GM12878 (cell line): ENCODE measurements around the gene LMAN1L. TPM values are rescaled to one million over a fixed set of nuclear protein-coding genes. Genes with fewer than 3 reads are reported as not detected.

Experiments used
- ATAC-seq: fragments of 200-7000 bp; cut with Tn5 transposase; 3 replicates; pipeline ENCODE4 v1.9.1; 2020; ENCODE audit warnings: mild to moderate bottlenecking, moderate library complexity
- BruUV-seq: library from RNA; stranded (reverse); fragments of 400-500 nt; replicated peaks from 2 replicates; lab custom pipeline; 2021; lab: Mats Ljungman, UMichigan
- CTCF ChIA-PET: fragments of 300-600 bp; sonication (Branson Sonifier 250); formaldehyde crosslinking; extraction: SDS; loops from one replicate; lab custom pipeline; 2021; ENCODE audit warnings: inconsistent platforms; lab: Yijun Ruan, JAX
- POLR2A ChIA-PET: fragments of 350-600 bp; formaldehyde crosslinking; extraction: SDS; loops from one replicate; lab custom pipeline; 2021; ENCODE audit warnings: inconsistent platforms; lab: Charles Lee
- RAD21 ChIA-PET: fragments of 300-600 bp; sonication (Branson Sonifier 250); formaldehyde crosslinking; loops from one replicate; lab custom pipeline; 2023; ENCODE audit warnings: antibody characterized with exemption; ENCODE audit not compliant: unreplicated experiment; lab: Charles Lee
- SMC1A ChIA-PET: fragments of 300-600 bp; sonication (Branson Sonifier 250); formaldehyde crosslinking; loops from one replicate; lab custom pipeline; 2023; ENCODE audit not compliant: unreplicated experiment, uncharacterized antibody; lab: Charles Lee
- DNase-seq: peaks from one replicate; pipeline ENCODE4 v3.0.0-alpha.2; 2011; ENCODE audit warnings: low read depth, low spot score
- FAIRE-seq: peaks from 3 replicates; lab custom pipeline; 2011; peaks lifted over from hg19 to GRCh38; lab: Jason Lieb, UNC
- H2AFZ ChIP-seq: 2 replicates; pipeline ENCODE4 v1.6.0; 2011; ENCODE audit warnings: low read depth, low read length, control low read depth; ENCODE audit not compliant: control insufficient read depth
- H3K27ac ChIP-seq: 2 replicates; pipeline ENCODE4 v1.5.1; 2011; ENCODE audit warnings: control low read depth; ENCODE audit not compliant: control insufficient read depth, insufficient read depth
- H3K27me3 ChIP-seq, 2 experiments: replicated peaks in 1 of 2; 2 replicates each; pipeline versions ENCODE4 v1.6.0 to v1.6.1; 2011; ENCODE audit warnings: low read length in 1 of 2; ENCODE audit not compliant: control insufficient read depth in 2 of 2, insufficient read depth in 2 of 2
- H3K36me3 ChIP-seq, 2 experiments: 2 replicates each; pipeline ENCODE4 v1.5.1; 2011; ENCODE audit warnings: low read length in 1 of 2; ENCODE audit not compliant: control insufficient read depth in 2 of 2, insufficient read depth in 2 of 2
- H3K4me1 ChIP-seq: 2 replicates; pipeline ENCODE4 v1.6.1; 2011; ENCODE audit warnings: mild to moderate bottlenecking, low read length, moderate library complexity, mixed read lengths; ENCODE audit not compliant: control insufficient read depth, insufficient read depth
- H3K4me2 ChIP-seq: 2 replicates; pipeline ENCODE4 v1.6.0; 2011; ENCODE audit warnings: control low read depth; ENCODE audit not compliant: control insufficient read depth, insufficient read depth
- H3K4me3 ChIP-seq: fragments of 200-600 bp; sonication (generic); 2 replicates; pipeline ENCODE4 v1.5.1; 2016
- H3K79me2 ChIP-seq: 2 replicates; pipeline ENCODE4 v1.6.0; 2011; ENCODE audit warnings: low read length; ENCODE audit not compliant: control insufficient read depth, insufficient read depth
- H3K9ac ChIP-seq: 2 replicates; pipeline ENCODE4 v1.8.0; 2011; ENCODE audit warnings: low read length, control low read depth, mixed read lengths; ENCODE audit not compliant: control insufficient read depth, insufficient read depth
- H3K9me3 ChIP-seq: replicated peaks from 3 replicates; pipeline ENCODE4 v1.5.1; 2011; ENCODE audit warnings: mild to moderate bottlenecking, low read length; ENCODE audit not compliant: control insufficient read depth, insufficient read depth
- H4K20me1 ChIP-seq: 2 replicates; pipeline ENCODE4 v1.6.0; 2011; ENCODE audit not compliant: control insufficient read depth, insufficient read depth
- ASH2L ChIP-seq: fragments of 300-600, 200-600 bp; sonication (generic); IDR thresholded peaks from 2 replicates; pipeline ENCODE4 v1.6.1; 2017; ENCODE audit warnings: low read depth, mild to moderate bottlenecking, borderline replicate concordance
- BMI1 ChIP-seq: fragments of 450-650 bp; IDR thresholded peaks from 2 replicates; pipeline ENCODE4 v1.6.1; 2016; ENCODE audit warnings: mild to moderate bottlenecking, moderate library complexity, borderline replicate concordance
- CBFB ChIP-seq: IDR thresholded peaks from 2 replicates; pipeline ENCODE4 v1.6.1; 2016; ENCODE audit warnings: antibody characterized with exemption, low read depth
- EZH2 ChIP-seq: IDR thresholded peaks from 2 replicates; pipeline ENCODE4 v1.6.1; 2012; ENCODE audit warnings: low read depth, mild to moderate bottlenecking, control low read depth, inconsistent platforms, low read length, borderline replicate concordance; ENCODE audit not compliant: control insufficient read depth
- FOXK2 ChIP-seq: fragments of 450-650 bp; IDR thresholded peaks from 2 replicates; pipeline ENCODE4 v1.6.1; 2017; ENCODE audit warnings: mild to moderate bottlenecking, moderate library complexity
- MAX ChIP-seq: IDR thresholded peaks from 2 replicates; pipeline ENCODE4 v1.6.1; 2012; ENCODE audit warnings: low read depth, low read length, improper control_type of control experiment
- RAD51 ChIP-seq: fragments of 450-650 bp; IDR thresholded peaks from 2 replicates; pipeline ENCODE4 v1.6.1; 2016; ENCODE audit warnings: moderate library complexity, mild to moderate bottlenecking, inconsistent platforms
- RELB ChIP-seq: fragments of 450-650 bp; IDR thresholded peaks from 2 replicates; pipeline ENCODE4 v1.6.1; 2017; ENCODE audit warnings: low read depth, mild to moderate bottlenecking, moderate library complexity
- ZBTB33 ChIP-seq: fragments of 450-650 bp; IDR thresholded peaks from 2 replicates; pipeline ENCODE4 v1.6.1; 2017; ENCODE audit warnings: mild to moderate bottlenecking
- WGBS: methylation state at CpG from one replicate; pipeline ENCODE4 v1.1.6; 2016; ENCODE audit warnings: low lambda C conversion rate; ENCODE audit not compliant: insufficient replicate concordance, insufficient coverage; ENCODE audit errors: missing lambda C conversion rate; 5-methylcytosine and 5-hydroxymethylcytosine counted together
- in situ Hi-C: fragments of 300-500 bp; cut with MboI; formaldehyde crosslinking; loops from 9 replicates; pipeline ENCODE4 v1.14.3; 2018; ENCODE audit warnings: mixed read lengths
- intact Hi-C: fragments of 100-400 bp; cut with micrococcal nuclease; formaldehyde crosslinking; loops from one replicate; pipeline ENCODE4 v1.14.2; 2022; ENCODE audit not compliant: unreplicated experiment
- polyA plus RNA-seq, 11 experiments: library from polyadenylated mRNA; depleted of rRNA in 4 of 11; unstranded in 6 of 11; stranded (reverse) in 5 of 11; fragments of >200 nt; fragmentation: Nextera tagmentation in 4 of 11; fragmentation: Illumina TruSeq in 1 of 11; extraction: Ambion mirVana in 4 of 11; extraction: Trizol in 1 of 11; gene quantifications; 1 replicate in 1 of 11; 2 replicates in 10 of 11; pipeline versions ENCODE4 v1.2.1 to v1.2.3, GENCODE V29; 2011 to 2016; ENCODE audit warnings: inconsistent platforms in 2 of 11, missing spikeins in 2 of 11, low read depth in 1 of 11
- total RNA-seq, 4 experiments: library from RNA; depleted of rRNA in 3 of 4; stranded (reverse); fragments of >200 nt in 3 of 4; fragmentation: Illumina TruSeq in 1 of 4; extraction: Trizol in 1 of 4; gene quantifications; 2 replicates each; pipeline versions ENCODE4 v1.2.1 to v1.2.3, GENCODE V29; 2013 to 2021

The LMAN1L gene
- total and polyA plus RNA-seq, 10 of the 15 experiments (the other 5 are each of a cell fraction or from before 2014, with no cell fraction given), result not detected

GRCh38 chr15:74816624-74817369, 4.2 kb downstream of the LMAN1L start:
- ChIA-PET RAD21 (interaction anchor here (1.8 kb wide), 1 partner anchor 46 kb away, joined by 7 read pairs; no protein-coding TSS in a partner anchor), SMC1A (interaction anchor here (2.0 kb wide), 2 partner anchors 17 to 46 kb away, joined by 4 to 5 read pairs; no protein-coding TSS in a partner anchor), CTCF (interaction anchor here (0.6 to 1.7 kb wide), 4 partner anchors 9 to 182 kb away, joined by 3 to 7 read pairs (median 6); no protein-coding TSS in a partner anchor), POLR2A (interaction anchor here (1.1 kb wide), 1 partner anchor 26 kb away, joined by 3 read pairs; the partner anchor contains the start of gene ULK3)
- Histone ChIP-seq H3K4me2 (no peak overlapping the region), H3K36me3 (no peaks in the 10 kb centered on the region), H3K9me3 (no peaks in the 10 kb centered on the region), H2AFZ (no peak overlapping the region), H4K20me1 (no peaks in the 10 kb centered on the region), H3K4me3 (no peak overlapping the region), H3K27ac (no peak overlapping the region), H3K79me2 (no peaks in the 10 kb centered on the region), H3K9ac (no peak overlapping the region), H3K4me1 (peaks cover 15% of the 10 kb centered on the region), H3K27me3 (no peaks in the 10 kb centered on the region)
- ATAC-seq, result no peak
- in situ Hi-C loops (no loop called here), intact Hi-C loops (no loop called here)
- no TSS peak for BruUV-seq
- no peak for DNase-seq
- no peak for FAIRE-seq
- 52% methylated on average over 19 of the region's 19 CpGs for WGBS
- no peak for TF ChIP-seq EZH2
- TF ChIP-seq RELB, result no peak
- TF ChIP-seq ZBTB33, result no peak
- TF ChIP-seq CBFB, result no peak
- TF ChIP-seq FOXK2, result no peak
- TF ChIP-seq BMI1, result no peak
- no peak for TF ChIP-seq RAD51
- TF ChIP-seq MAX, result no peak
- no peak for TF ChIP-seq ASH2L
